ENCODE data around the gene CRYBG2.
"Not testable (repeated sequence)": the region's sequence is repeated elsewhere in the genome, so short reads cannot be mapped to it uniquely, and the experiment has no call there.

Gene CRYBG2

DNA sequence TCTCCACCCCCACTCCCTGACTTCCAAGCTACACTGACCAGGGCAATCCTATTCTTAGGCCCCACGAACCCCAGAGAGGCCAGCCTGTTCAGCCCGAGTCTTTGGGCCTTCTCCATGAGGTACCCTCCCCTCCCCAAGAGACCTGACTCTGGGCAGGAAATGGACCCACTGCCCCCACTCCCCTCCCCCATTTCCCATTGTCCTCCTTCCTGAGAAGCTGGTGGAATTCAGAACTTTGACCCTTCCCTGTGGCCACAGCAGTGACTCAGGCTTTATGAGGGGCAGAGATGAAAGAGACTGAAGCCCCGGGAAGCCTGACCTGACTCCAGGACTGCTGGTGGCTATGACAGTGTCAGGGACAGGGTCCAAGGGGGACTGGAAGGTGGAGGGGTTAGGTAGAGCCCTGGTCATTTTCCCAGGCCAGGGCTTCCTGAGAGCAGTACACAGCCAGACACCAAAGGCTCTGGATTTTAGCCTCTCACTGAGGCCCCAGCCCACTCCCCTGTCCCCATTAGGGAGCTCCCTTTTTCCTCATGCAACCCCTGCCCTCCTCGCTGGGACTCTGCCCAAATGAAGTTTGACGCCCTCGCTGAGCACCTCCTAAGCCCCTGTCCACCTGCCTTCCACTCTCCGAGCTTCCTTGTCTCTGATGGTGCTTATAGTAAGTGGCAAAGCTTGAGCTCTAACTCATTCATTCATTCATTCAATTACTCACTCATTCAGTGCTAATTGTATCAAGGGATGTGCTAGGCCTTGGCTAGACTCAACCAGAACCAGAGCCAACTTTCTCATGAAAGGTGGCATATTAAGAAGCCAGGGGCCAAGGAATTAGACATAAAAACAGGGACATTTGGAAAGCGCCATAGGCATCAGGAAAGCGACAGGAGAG is 3.0 kb downstream of the CRYBG2 start:
- no peak for DNase-seq (ENCODE audit: low read depth in 2 of 2)

DNA sequence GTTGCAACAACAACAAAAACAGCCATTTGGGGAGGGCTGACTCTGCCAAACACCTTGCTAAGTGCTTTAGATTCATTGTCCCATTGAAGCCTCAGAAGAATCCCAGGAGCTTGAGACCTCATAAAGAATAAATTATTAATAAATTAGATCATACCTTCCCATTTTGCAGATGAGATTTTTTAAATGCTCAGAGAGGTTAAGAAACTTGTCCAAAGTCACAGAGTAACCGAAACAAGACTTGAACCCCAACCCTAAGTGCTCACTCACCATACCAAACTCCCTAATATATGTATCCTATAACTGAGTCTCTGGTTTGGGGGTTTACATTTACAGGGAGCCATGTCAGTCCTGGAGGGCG is 3.6 kb downstream of the CRYBG2 start:
- DNase-seq (ENCODE audit: low read depth in 2 of 2), result no peak

DNA sequence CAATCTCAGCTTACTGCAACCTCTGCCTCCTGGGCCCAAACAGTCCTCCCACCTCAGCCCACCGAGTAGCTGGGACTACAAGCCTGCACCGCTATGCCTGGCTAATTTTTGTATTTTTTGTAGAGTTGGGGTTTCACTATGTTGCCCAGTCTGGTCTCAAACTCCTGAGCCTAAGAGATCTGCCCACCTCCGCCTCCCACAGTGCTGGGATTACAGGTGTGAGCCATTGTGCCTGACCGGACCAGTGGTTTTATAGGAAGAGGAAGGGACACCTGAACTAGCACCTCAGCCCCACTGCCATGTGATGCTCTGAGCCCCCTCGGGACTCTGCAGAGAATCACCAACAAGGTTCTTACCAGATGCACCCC is 4.1 kb downstream of the CRYBG2 start:
- no peak for DNase-seq (ENCODE audit: low read depth in 2 of 2)

DNA sequence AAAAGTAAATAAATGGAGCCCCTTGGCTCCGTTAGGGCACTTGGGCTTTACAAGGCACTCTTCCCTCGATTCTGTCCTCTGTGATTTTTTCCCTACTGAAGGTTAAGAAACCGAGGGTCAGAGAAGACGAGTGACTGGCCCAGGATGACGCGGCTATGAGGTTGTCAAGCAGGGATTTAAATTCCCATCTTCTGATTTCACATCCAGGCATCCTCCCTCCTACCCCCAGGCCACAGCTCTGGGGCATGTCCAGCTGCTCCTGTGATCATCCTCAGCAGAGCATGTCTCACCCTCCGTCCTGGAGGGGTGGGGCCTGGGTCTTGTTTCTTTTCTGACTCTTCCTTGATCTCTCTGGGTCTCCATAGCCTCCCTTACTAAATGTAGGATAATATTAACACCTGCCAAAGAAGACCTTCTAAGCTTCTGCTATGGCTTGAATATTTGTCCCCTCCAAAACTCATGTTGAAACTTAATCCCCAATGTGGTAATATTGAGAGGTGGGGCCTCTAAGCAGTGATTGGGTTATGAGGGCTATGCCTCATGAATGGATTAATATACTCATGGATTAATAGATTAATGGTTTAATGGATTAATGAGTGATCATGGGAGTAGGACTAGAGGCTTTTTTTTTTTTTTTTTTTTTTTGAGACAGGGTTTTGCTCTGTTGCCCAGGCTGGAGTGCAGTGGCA is 4.6 kb downstream of the CRYBG2 start:
- DNase-seq (ENCODE audit: low read depth in 2 of 2), result no peak

GRCh38 chr1:26346274-26347033 is 7.5 kb downstream of the CRYBG2 start:
- no peak for DNase-seq (ENCODE audit: low read depth in 2 of 2)

GRCh38 chr1:26345718-26346117 is 8.2 kb downstream of the CRYBG2 start:
- no peak for DNase-seq (ENCODE audit: low read depth in 2 of 2)

DNA sequence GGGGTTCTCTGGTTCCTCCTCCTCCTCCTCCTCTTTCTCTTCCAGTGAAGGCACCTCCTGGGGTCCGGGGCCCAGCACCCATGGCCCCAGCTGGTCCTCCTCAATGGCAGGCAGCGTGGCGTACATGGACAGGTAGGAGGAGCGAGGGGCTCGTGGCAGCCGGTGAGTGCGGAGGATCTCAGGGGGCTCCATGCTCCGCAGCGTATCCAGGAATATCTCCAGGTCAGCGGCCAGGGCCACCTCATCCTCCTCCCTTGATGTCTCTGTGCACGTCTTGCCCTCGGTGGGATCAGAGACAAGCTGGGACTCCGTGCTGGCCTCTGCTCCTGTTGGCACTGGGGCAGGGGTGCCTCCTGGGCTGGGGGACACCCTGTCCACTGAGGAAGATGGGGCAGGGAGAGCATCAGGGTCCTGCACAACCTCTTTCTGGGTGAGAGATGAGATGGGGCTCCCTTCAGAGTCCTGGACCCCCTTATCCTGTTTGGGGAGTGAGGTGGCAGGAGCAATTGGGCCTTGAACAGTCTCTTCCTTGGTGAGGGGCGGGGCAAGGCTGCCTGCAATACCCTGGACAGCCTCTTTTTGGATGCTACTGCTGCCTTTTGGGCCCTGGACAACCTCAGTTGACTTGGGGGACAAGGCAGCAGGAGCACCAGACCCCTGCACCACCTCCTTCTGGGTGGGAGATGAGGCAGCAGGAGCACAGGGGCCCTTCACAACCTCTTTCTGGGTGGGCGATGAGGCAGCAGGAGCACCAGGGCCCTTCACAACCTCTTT is 9.6 kb downstream of the CRYBG2 start:
- no peak for DNase-seq (ENCODE audit: low read depth in 2 of 2)

GRCh38 chr1:26340047-26340481 is 13.9 kb downstream of the CRYBG2 start:
- DNase-seq (ENCODE audit: low read depth in 2 of 2), result no peak

DNA sequence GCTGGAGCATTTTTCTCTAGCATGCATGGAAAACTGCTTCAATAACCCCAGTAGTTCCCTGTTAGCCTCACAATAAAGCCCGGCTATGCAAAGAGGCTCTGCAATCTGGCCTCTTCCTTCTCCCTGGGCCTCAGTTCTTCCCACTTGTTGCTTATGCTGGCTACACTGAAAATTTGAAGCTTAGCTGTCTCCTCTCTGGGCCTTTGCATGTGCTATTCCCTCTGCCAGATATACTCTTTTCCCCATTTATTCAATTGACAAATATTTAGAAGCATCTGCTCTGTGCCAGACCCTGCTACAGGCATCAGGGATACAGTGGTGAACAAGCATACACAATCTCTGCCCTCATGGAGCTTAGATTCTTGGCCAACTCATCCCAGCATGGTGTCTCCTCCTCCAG is 15.3 kb downstream of the CRYBG2 start:
- no peak for DNase-seq (ENCODE audit: low read depth in 2 of 2)

- DNase-seq (ENCODE audit: low read depth in 2 of 2), result no peak
Measured at GRCh38 chr1:26337625-26338024, 16.3 kb downstream of the CRYBG2 start.

GRCh38 chr1:26337206-26337535 is 16.8 kb downstream of the CRYBG2 start:
- DNase-seq (ENCODE audit: low read depth in 2 of 2), result no peak

DNA sequence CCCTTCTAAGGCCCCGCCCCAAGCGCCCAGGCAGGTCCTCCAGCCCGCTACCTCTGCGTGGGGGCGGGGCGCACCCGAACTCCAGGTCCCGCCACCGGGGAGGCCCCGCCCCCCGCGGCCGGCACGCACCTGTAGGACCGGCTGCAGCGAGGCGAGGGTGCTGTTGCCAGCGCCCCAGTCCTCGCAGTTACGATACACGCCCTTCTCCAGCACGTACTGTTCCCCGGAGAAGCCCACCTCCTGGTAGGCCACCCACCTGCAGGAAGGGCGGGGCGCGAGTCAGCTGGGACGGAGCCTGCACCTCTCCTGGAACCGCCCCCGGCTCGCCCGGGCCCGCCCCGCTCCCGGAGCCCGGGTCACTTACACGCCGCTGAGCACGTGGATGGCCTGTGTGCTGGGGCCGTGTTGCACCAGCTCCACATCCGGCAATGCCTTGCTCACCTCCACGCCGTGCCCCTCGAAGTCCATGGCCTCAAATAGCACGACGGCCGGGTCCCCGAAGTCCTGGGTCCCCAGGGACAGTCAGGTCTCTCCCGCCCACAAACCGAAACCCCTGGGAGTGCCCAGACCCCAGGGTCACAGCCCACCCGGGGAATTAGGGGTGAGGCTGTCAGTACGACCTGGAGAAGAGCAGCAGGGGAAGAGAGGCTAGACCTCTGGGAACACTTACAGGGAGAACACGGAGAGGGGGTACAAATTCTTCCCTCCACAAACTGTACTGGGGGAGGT is 17.3 kb downstream of the CRYBG2 start:
- no peak for DNase-seq (ENCODE audit: low read depth in 2 of 2)

- no peak for DNase-seq (ENCODE audit: low read depth in 2 of 2)
Measured at GRCh38 chr1:26335774-26336476, 18.0 kb downstream of the CRYBG2 start.

DNA sequence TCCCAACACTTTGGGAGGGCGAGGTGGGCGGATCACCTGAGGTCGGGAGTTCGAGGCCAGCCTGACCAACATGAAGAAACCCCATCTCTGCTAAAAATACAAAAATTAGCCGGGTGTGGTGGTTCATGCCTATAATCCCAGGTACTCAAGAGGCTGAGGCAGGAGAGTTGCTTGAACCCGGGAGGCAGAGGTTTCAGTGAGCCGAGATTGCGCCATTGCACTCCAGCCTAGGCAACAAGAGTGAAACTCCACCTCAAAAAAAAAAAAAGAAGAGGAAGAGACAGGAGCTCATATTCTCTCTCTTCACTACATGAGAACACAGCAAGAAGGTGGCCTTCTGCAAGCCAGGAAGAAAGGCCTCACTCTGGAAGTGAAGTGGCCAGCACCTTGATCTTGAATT is 20.6 kb downstream of the CRYBG2 start:
- not testable (repeated sequence) for DNase-seq (ENCODE audit: low read depth in 2 of 2)

DNA sequence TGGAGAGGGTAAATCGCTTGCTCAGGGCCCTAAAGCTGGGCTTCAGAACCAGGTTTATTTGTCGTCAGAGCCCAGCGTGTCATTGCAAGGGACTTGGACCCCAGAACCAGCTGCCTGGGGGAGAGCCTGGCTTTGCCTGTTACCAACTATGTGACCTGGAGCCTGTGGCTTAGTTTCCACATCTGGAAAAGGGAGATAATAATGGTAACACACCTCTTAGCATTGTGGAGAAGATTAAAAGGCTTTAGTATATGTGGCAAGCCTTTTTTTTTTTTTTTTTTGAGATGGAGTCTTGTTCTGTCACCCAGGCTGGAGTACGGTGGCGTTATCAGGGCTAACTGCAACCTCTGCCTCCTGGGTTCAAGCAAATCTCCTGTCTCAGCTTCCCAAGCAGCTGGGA is 23.7 kb downstream of the CRYBG2 start:
- no peak for DNase-seq (ENCODE audit: low read depth in 2 of 2)

DNA sequence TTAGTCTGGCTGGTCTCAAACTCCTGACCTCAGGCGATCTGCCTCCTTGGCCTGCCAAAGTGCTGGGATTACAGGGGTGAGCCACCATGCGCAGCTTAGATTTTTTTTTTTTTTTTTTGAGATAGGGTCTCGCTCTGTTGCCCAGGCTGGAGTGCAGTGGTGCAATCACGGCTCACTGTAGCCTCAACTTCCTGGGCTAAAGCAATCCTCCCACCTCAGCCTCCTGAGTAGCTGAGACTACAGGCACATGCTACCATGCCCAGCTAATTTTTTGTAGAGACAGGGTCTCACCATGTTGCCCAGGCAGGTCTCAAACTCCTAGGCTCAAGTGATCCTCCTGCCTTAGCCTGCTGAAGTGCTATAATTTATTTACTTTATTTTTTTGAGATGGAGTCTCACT is 24.6 kb downstream of the CRYBG2 start:
- DNase-seq (ENCODE audit: low read depth in 2 of 2), result not testable (repeated sequence)

DNA sequence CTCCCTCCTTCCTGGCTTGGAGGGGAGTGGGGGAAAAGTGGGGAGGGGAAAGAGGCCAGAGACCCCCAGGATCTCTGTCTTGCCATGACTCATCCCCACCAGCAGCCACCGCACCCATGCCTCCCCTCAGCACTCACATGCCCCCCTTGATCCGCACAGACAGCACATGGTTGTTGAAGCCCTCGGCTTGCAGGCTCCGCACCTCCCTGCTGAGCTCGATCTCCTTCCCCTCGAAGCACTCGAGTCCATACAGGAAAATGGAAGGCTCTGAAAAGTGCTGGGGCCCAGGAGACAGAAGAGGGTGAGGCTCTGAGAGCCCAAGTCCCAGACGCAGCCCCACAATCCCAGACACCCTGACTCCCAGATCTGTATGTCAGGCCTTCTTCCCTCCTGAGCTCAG is 25.3 kb downstream of the CRYBG2 start:
- DNase-seq (ENCODE audit: low read depth in 2 of 2), result no peak

- DNase-seq (ENCODE audit: low read depth in 2 of 2), result no peak
Measured at GRCh38 chr1:26327956-26328362, 26.0 kb downstream of the CRYBG2 start.

GRCh38 chr1:26324550-26324949 is 29.4 kb downstream of the CRYBG2 start:
- no peak for DNase-seq (ENCODE audit: low read depth in 2 of 2)

DNA sequence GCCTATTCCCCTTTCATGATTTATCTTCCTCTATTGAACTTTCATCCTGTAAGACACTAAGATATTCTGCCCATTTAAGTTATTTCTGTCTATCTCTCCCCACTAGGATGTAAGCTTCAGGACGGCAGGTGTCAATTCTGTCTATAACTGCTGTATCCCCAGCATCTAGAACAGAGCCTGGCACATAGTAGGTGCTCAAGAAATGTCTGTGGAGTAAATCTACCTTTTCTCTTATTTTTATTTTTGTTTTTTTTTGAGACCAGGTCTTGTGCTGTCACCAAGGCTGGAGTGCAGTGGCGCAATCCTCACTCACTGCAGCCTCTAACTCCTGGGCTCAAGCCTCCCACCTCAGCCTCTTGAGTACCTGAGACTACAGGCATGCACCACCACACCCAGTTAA is 30.5 kb downstream of the CRYBG2 start:
- DNase-seq (ENCODE audit: low read depth in 2 of 2), result no peak

GRCh38 chr1:26322042-26322331 is 31.9 kb downstream of the CRYBG2 start:
- no peak for DNase-seq (ENCODE audit: low read depth in 2 of 2)
